ENCODE results near the gene FAF1.

DNA sequence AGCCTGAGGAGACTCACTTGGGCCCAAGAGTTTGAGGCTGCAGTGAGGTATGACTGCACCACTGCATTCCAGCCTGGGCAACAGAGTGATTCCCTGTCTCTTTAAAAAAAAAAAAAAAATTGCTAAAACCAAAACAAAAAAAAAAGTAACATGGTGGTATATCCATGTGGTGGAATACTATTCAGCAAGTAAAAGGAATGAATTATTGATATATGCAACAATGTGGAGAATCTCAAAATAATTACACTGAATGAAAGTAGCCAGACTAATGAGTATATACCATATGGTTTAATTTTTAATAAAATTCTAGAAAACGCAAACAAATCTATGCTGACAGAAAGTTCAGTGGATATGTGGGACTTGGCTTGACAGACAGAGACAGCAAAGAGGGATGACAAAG lies 456.6 kb downstream of the FAF1 start:
- TF ChIP-seq, protein P1, sequence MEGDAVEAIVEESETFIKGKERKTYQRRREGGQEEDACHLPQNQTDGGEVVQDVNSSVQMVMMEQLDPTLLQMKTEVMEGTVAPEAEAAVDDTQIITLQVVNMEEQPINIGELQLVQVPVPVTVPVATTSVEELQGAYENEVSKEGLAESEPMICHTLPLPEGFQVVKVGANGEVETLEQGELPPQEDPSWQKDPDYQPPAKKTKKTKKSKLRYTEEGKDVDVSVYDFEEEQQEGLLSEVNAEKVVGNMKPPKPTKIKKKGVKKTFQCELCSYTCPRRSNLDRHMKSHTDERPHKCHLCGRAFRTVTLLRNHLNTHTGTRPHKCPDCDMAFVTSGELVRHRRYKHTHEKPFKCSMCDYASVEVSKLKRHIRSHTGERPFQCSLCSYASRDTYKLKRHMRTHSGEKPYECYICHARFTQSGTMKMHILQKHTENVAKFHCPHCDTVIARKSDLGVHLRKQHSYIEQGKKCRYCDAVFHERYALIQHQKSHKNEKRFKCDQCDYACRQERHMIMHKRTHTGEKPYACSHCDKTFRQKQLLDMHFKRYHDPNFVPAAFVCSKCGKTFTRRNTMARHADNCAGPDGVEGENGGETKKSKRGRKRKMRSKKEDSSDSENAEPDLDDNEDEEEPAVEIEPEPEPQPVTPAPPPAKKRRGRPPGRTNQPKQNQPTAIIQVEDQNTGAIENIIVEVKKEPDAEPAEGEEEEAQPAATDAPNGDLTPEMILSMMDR (IDR thresholded peaks at IDR 0.05; ENCODE audit: low read depth, low read length, missing input control), result no peak
- TF ChIP-seq RXRA (IDR thresholded peaks at IDR 0.05), result no peak
- TF ChIP-seq YY1 (IDR thresholded peaks at IDR 0.05), result no peak
- no peak for TF ChIP-seq GABPA (IDR thresholded peaks at IDR 0.05 in 1 of 2, conservative IDR thresholded peaks at IDR 0.05 in 1 of 2)
- no peak for TF ChIP-seq HNF4G (IDR thresholded peaks at IDR 0.05)
- no peak for TF ChIP-seq RAD21 (IDR thresholded peaks at IDR 0.05)
- TF ChIP-seq, protein P2, sequence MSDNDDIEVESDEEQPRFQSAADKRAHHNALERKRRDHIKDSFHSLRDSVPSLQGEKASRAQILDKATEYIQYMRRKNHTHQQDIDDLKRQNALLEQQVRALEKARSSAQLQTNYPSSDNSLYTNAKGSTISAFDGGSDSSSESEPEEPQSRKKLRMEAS (IDR thresholded peaks at IDR 0.05), result no peak
- no peak for TF ChIP-seq JUND (IDR thresholded peaks at IDR 0.05)

Data from liver (tissue), 3 donors.